Stimulated activated CD8-positive, alpha-beta memory T cell treated with anti-CD3 and anti-CD28 coated beads, Interleukin-7, amount 100 ng/mL, for 1 hour (primary cell): ENCODE data around the gene IL17REL.
"Not testable (repeated sequence)": the region's sequence is repeated elsewhere in the genome, so short reads cannot be mapped to it uniquely, and the experiment has no call there.

Source experiments
- DNase-seq, 2 donors: peaks; one replicate each; pipeline ENCODE4 v3.0.0-alpha.2; 2020; ENCODE audit warnings: low read depth in 2 of 2

The IL17REL gene

DNA sequence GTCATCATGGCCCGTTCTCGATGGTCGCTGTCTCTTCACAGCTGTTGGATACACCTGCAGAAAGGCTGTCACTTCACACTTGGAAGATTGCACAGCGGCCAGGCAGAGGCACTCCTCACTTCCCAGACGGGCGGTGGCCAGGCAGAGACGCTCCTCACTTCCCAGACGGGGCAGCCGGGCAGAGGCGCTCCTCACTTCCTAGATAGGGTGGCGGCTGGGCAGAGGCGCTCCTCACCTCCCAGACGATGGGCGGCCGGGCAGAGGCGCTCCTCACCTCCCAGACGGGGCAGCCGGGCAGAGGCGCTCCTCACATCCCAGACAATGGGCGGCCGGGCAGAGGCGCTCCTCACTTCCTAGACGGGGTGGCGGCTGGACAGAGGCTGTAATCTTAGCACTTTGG lies 22.7 kb downstream of the IL17REL start:
- DNase-seq = not testable (repeated sequence)

DNA sequence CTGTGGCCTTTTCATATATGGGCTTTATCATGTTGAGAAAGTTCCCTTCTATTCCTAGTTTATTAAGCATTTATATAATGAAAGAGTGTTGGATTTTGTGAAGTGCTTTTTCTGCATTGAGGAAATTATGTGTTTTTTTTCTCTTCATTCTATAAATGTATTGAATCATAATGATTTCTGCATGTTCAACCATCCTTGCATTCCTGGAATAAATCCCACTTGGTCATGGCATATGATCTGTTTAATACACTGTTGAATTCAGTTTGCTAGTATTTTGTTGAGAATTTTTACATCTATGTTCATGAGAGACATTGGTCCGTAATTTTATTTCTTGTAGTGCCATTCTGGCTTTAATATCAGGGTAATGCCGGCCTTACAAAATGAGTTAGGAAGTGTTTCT lies 26.2 kb downstream of the IL17REL start:
- DNase-seq = no peak

GRCh38 chr22:49983148-49984042 lies 29.2 kb downstream of the IL17REL start:
- DNase-seq = no peak

DNA sequence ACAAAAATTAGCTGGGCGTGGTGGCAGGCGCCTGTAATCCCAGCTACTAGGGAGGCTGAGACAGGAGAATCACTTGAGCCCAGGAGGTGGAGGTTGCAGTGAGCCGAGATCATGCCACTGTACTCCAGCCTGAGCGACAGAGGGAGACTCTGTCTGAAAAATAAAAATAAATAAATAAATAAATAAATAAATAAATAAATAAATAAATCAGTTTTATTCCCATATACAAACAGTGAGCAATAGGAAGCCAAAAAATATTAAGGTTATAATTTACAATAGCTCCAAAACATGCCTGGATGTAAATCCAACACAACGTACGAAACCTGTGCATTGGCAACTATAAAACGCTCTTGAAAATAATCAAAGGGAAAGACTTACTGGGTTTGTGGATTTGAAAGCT lies 30.8 kb downstream of the IL17REL start:
- DNase-seq = not testable (repeated sequence)

- no peak for DNase-seq
Measured at GRCh38 chr22:49979587-49980264, 32.8 kb downstream of the IL17REL start.

GRCh38 chr22:49977578-49977977 lies 35.0 kb downstream of the IL17REL start:
- no peak for DNase-seq

GRCh38 chr22:49976439-49977175 lies 36.0 kb downstream of the IL17REL start:
- no peak for DNase-seq

DNA sequence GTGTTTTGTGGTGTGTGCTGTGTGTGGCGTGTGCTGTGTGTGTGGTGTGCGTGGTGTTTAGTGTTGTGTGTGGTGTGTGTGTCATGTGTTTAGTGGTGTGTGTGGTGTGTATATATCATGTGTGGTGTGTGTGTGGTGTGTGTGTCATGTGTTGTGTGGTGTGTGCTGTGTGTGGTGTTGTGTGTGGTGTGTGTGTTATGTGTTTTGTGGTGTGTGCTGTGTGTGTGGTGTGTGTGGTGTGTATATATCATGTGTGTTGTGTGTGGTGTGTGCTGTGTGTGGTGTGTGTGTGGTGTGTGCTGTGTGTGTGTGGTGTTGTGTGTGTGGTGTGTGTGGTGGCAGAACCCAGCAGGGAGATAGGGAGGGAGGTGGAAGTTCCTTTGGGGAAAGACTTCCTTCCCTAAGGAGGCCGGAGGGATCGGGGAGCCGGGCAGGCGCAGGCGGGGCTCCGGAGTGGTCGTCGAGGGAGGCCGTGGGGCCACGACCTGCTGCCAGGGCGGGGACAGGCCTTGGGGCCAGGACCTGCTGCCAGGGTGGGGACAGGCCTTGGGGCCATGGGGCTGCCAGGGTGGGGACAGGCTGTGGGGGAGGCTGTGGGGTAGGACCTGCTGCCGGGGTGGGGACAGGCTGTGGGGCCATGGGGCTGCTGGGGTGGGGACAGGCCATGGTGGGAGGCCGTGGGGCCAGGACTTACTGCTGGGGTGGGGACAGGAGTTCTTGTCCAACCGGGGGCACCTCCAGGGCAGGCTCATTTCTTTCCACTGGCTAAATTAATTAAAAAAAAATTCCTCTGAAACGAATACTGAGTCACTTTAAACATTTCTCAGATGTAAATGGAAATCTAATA lies 36.8 kb downstream of the IL17REL start:
- no peak for DNase-seq

DNA sequence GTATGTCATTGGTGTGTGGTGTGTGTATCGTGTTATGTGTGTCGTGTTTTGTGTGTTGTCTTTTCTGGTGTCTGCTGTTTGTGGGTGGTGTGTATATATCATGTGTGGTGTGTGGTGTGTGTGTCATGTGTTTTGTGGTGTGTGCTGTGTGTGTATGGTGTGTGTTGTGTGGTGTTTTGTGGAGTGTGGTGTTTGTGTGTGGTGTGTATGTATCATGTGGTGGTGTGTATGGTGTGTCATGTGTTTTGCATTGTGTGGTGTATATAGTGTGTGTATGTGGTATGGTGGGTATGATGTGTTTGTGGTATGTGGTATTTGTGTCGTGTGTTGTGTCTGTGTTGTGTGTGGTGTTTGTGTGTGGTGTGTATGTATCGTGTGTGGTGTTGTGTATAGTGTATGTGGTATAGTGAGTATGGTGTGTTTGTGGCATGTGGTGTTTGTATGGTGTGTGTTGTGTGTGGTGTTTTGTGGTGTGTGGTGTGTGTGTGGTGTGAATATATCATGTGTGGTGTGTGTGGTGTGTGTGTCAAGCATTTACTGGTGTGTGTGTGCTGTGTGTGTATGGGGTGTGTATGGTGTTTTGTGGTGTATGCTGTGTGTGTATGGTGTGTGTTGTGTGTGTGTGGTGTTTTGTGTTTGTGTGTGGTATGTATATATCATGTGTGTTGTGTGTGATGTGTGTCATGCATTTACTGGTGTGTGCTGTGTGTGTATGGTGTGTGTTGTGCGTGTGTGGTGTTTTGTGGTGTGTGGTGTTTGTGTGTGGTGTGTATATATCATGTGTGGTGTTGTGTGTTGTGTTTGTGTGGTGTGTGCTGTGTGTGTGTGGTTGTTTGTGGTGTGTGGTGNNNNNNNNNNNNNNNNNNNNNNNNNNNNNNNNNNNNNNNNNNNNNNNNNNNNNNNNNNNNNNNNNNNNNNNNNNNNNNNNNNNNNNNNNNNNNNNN lies 39.3 kb downstream of the IL17REL start:
- DNase-seq = no peak

GRCh38 chr22:49972163-49973017 lies 40.2 kb downstream of the IL17REL start:
- no peak for DNase-seq

- no peak for DNase-seq
Measured at GRCh38 chr22:49971232-49972162, 41.1 kb downstream of the IL17REL start.

DNA sequence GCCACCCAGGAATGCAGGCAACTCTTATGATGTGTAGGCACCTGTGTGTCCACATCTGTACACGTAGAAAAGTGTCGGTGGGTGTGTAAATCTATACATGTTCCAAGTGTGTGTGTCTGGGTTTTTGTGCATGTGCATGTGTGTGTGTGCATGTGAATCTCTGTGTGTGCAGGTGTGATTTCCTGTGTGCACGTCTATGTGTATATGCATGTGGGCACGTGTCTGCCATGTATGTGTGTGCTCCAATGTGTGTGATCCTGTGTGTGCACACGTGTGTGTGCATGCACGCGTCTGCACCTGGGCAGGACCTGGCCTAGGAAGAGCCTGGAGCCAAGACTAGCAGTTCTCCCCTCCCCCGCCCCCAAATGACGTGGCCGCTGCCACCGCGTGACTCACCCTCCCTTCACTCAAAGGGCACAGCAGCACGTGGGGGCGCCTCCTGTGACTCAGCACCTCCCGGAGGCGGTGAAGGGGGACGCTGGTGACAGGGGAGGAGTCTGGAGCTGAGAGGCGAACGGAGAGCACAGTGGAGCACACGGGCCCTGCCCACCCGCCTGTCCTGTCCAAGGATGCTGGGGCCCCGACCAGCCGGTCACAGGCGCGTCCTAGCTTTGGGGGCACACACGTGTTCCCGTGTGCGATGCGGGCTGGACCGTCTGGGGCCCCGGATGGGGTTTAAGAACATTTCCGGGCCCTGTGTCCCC lies 41.9 kb downstream of the IL17REL start:
- peak; percentile 84 to 85 for DNase-seq

- DNase-seq = no peak
Measured at GRCh38 chr22:49969751-49970527, 42.6 kb downstream of the IL17REL start.

DNA sequence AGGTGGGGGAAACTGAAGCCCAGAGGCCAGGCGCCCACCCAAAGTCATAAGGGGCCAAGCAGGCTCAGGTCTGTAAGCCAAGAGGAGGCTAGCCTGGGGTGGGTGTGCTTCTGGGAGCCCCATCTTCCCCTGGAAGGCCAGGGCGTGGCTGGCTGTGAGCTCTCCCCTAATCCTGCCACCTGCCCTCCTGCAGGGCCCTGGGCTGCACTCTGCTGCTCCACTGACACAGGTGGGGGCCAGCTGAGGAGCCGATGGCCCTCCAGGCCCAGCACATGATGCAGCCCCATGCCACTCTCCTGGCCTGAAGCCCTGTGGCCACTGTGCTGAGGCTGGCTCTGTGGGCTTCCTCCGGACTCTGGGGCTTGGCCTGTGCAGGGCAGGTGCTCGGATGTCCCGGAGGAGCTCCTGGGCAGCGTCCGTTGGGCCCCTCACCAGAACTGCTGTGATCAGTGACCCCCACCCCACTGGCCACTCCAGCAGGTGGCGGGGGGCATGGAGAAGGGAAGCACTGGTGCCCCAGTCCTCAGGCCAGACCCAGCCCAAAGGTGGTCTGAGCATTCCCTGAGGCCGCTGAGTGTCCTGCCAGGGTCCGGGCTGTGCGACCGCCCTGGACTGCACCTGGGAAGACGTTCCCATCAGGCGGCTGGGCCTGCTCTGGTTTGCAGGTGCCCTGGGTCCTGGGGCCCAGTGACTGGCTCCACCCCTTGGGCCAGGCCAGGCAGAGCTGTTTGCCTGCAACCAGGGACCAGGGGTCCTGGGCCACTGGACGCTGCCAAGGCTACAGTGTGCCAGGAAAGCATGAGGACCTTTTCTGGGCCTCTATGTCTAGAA lies 43.5 kb downstream of the IL17REL start:
- DNase-seq = no peak

- no peak for DNase-seq
Measured at GRCh38 chr22:49968313-49968830, 44.2 kb downstream of the IL17REL start.
